Type B pancreatic cell (in vitro differentiated cells): Measurements from ENCODE around the gene KRT15. TPM values are rescaled to one million over a fixed set of nuclear protein-coding genes. Genes with fewer than 3 reads are reported as not detected.

ENCODE experiments used
- DNase-seq: peaks from one replicate; pipeline ENCODE4 v3.0.0; 2021; ENCODE audit warnings: mixed read lengths; ENCODE audit not compliant: unreplicated experiment; ENCODE audit errors: extremely low spot score
- H3K27ac Mint-ChIP-seq: 2 replicates; pipeline ENCODE4 v1.8.0; 2021; ENCODE audit warnings: mild to moderate bottlenecking, mixed read lengths
- H3K27me3 Mint-ChIP-seq: 2 replicates; pipeline ENCODE4 v1.8.0; 2021; ENCODE audit warnings: mixed read lengths
- H3K36me3 Mint-ChIP-seq: 2 replicates; pipeline ENCODE4 v1.8.0; 2021; ENCODE audit warnings: mixed read lengths
- H3K4me1 Mint-ChIP-seq: one replicate; pipeline ENCODE4 v1.8.0; 2021; ENCODE audit warnings: mixed read lengths; ENCODE audit not compliant: unreplicated experiment
- H3K4me3 Mint-ChIP-seq: 2 replicates; pipeline ENCODE4 v1.8.0; 2021; ENCODE audit warnings: mild to moderate bottlenecking, mixed read lengths
- H3K9me3 Mint-ChIP-seq: 2 replicates; pipeline ENCODE4 v1.8.0; 2021; ENCODE audit warnings: mixed read lengths
- total RNA-seq: library from RNA; stranded (reverse); gene quantifications from 2 replicates; pipeline ENCODE4 v1.2.1, GENCODE V29; 2021; ENCODE audit warnings: low replicate concordance
- TF ChIP-seq, protein P1 (sequence below): fragments of 200-600 bp; sonication (generic); conservative IDR thresholded peaks from 2 replicates; pipeline ENCODE4 v1.5.0; 2021; ENCODE audit warnings: antibody characterized with exemption, mild to moderate bottlenecking

KRT15 gene
- total RNA-seq, 1 donor from 2014 or later = 208 TPM

DNA sequence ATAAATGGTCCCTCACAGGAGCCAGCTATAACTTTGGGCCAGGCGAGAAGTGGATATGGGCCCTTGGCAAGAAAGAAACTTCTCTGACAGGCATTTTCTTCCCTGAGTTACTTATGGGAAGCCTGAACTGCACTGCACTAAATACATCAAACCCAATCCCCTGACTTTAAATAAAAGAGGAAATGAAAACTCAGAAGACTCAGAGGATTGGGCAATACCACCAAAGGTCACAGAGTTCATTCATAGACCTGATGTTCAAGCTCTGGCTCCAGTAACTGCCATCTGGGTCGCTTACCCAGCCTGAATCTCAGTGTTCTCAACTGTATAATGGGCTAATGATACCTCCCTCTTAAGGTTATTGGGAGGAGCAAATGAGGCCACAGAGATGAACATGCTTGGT lies 38.6 kb downstream of the KRT15 start:
- Mint-ChIP-seq H3K27ac (no peak overlapping the region), H3K4me3 (no peak overlapping the region)

GRCh38 chr17:41478237-41478636 lies 40.5 kb downstream of the KRT15 start:
- Mint-ChIP-seq H3K4me3 (no peak overlapping the region), H3K27ac (no peak overlapping the region), H3K27me3 (no peaks in the 10 kb centered on the region), H3K4me1 (peaks cover under 1% of the 10 kb centered on the region), H3K36me3 (no peaks in the 10 kb centered on the region), H3K9me3 (no peaks in the 10 kb centered on the region)
- no peak for DNase-seq
- TF ChIP-seq, protein P1, sequence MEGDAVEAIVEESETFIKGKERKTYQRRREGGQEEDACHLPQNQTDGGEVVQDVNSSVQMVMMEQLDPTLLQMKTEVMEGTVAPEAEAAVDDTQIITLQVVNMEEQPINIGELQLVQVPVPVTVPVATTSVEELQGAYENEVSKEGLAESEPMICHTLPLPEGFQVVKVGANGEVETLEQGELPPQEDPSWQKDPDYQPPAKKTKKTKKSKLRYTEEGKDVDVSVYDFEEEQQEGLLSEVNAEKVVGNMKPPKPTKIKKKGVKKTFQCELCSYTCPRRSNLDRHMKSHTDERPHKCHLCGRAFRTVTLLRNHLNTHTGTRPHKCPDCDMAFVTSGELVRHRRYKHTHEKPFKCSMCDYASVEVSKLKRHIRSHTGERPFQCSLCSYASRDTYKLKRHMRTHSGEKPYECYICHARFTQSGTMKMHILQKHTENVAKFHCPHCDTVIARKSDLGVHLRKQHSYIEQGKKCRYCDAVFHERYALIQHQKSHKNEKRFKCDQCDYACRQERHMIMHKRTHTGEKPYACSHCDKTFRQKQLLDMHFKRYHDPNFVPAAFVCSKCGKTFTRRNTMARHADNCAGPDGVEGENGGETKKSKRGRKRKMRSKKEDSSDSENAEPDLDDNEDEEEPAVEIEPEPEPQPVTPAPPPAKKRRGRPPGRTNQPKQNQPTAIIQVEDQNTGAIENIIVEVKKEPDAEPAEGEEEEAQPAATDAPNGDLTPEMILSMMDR = no peak

More for the DNA sequence above, 38.6 kb downstream of the KRT15 start:
- DNase-seq = no peak
- Mint-ChIP-seq H3K9me3 (no peaks in the 10 kb centered on the region), H3K4me1 (peaks cover 8% of the 10 kb centered on the region), H3K27me3 (no peaks in the 10 kb centered on the region), H3K36me3 (no peaks in the 10 kb centered on the region)
- TF ChIP-seq, protein P1 = no peak

GRCh38 chr17:41476866-41477815 lies 41.5 kb downstream of the KRT15 start:
- H3K36me3 Mint-ChIP-seq = no peaks in the 10 kb centered on the region
- DNase-seq = no peak
- H3K4me3 Mint-ChIP-seq = no peak overlapping the region
- no peak overlapping the region for H3K27ac Mint-ChIP-seq
- no peaks in the 10 kb centered on the region for H3K27me3 Mint-ChIP-seq
- no peaks in the 10 kb centered on the region for H3K4me1 Mint-ChIP-seq
- TF ChIP-seq, protein P1 = no peak
- H3K9me3 Mint-ChIP-seq = peaks cover 5% of the 10 kb centered on the region

DNA sequence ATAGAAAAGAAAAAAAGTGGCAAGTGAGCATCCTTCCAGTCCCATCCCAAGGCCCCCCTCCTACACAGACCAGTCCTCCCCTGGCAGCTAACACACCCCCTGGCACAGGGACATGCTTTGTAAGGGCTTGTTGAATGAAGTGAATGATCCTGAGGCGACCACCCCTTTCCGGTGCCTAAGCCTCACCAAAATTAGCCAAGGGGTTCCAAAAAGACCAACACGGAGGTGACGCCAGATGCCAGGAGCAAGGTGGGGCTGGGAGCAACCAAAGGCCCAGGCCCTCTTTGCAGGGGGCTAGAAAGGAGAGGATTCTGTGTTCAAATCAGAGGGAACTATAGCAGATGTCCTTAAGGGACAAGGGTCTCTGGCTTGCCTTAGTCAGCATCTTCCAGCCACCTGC lies 43.3 kb downstream of the KRT15 start:
- Mint-ChIP-seq H3K4me1 (no peaks in the 10 kb centered on the region), H3K36me3 (no peaks in the 10 kb centered on the region), H3K9me3 (peaks cover 5% of the 10 kb centered on the region), H3K27me3 (no peaks in the 10 kb centered on the region), H3K27ac (no peak overlapping the region), H3K4me3 (no peak overlapping the region)
- TF ChIP-seq, protein P1 = no peak
- no peak for DNase-seq

DNA sequence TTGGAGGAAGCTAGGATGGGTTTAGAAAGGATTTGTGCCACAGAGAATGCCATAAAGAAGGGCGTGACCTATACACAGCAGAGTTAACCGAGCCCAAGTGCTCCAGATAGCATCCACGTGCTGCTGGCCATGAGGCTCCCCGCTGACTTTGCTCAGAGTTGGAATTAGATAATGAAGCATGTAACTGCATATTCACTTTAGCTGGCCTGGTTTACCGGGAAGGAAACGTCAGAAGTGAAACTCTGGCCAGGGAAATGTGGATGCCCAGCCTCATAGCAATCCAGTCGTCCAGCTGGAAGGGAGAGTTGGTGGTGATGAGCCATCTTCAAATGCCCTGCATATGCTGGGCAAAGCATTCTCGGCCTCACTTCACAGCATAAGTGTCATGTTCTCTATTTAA lies 43.8 kb downstream of the KRT15 start:
- DNase-seq = no peak
- H3K4me1 Mint-ChIP-seq = no peaks in the 10 kb centered on the region
- no peak overlapping the region for H3K27ac Mint-ChIP-seq
- peaks cover 5% of the 10 kb centered on the region for H3K9me3 Mint-ChIP-seq
- H3K36me3 Mint-ChIP-seq = no peaks in the 10 kb centered on the region
- TF ChIP-seq, protein P1 = no peak
- no peak overlapping the region for H3K4me3 Mint-ChIP-seq
- no peaks in the 10 kb centered on the region for H3K27me3 Mint-ChIP-seq
